OCI-LY7 (cell line): ENCODE measurements around the gene PPP1R27.

Source experiments
- EZH2phosphoT487 ChIP-seq: fragments of 200-600 bp; sonication (generic); IDR thresholded peaks from 2 replicates; pipeline ENCODE4 v1.6.1; 2018; ENCODE audit warnings: low read depth, borderline replicate concordance, mild to moderate bottlenecking, mixed run types, antibody characterized with exemption, low read length, moderate library complexity, mixed read lengths
- TF ChIP-seq, protein P1 (sequence below): fragments of 200-600 bp; sonication (generic); conservative IDR thresholded peaks from 2 replicates; pipeline ENCODE4 v1.5.1; 2014; ENCODE audit warnings: mild to moderate bottlenecking, antibody characterized with exemption, low read length, moderate library complexity, mixed read lengths

DNA sequence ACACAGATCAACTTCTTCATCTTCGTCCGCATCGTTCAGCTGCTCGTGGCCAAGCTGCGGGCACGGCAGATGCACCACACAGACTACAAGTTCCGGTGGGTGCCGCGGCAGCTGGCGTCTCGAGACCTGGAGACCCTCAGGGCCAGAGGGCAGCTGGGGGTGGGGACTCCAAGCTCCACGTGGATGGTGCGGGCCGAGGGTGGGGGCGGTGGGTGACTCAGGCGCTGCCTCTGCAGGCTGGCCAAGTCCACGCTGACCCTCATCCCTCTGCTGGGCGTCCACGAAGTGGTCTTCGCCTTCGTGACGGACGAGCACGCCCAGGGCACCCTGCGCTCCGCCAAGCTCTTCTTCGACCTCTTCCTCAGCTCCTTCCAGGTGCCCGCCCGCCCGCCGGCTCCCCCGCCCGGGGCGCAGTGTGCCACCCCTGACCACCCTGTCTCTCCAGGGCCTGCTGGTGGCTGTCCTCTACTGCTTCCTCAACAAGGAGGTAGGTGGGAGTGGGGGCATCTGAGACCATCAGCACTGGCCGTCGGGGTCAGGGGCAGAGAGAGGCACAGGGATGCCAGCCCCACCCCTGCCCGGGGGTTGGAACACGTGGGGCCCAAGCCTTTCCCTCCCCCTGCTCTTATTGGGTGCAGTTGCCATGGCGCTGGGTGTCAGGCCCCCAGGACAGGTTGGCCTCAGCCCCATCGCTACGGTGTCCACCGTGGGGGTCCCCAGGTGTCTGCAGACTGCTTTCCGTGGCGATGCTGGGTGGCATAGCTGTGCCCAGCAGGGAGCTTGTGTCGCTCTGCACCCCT is 22.1 kb downstream of the PPP1R27 start:
- TF ChIP-seq, protein P1, sequence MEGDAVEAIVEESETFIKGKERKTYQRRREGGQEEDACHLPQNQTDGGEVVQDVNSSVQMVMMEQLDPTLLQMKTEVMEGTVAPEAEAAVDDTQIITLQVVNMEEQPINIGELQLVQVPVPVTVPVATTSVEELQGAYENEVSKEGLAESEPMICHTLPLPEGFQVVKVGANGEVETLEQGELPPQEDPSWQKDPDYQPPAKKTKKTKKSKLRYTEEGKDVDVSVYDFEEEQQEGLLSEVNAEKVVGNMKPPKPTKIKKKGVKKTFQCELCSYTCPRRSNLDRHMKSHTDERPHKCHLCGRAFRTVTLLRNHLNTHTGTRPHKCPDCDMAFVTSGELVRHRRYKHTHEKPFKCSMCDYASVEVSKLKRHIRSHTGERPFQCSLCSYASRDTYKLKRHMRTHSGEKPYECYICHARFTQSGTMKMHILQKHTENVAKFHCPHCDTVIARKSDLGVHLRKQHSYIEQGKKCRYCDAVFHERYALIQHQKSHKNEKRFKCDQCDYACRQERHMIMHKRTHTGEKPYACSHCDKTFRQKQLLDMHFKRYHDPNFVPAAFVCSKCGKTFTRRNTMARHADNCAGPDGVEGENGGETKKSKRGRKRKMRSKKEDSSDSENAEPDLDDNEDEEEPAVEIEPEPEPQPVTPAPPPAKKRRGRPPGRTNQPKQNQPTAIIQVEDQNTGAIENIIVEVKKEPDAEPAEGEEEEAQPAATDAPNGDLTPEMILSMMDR = no peak
- no peak for TF ChIP-seq EZH2phosphoT487
